ENCODE measurements around the gene FGF2. TPM values are rescaled to one million over a fixed set of nuclear protein-coding genes. Genes with fewer than 3 reads are reported as not detected.

Gene FGF2
- polyA plus RNA-seq, 1 of the 3 experiments (the other 2 are of a cell fraction) = 11.1 TPM

GRCh38 chr4:122903766-122904288 is 77.2 kb downstream of the FGF2 start:
- Histone ChIP-seq H4K20me1 (ENCODE audit: insufficient read depth) (no peaks in the 10 kb centered on the region), H3K79me2 (ENCODE audit: insufficient read depth) (no peaks in the 10 kb centered on the region), H3K4me2 (no peak overlapping the region), H3K9ac (no peak overlapping the region), H3K27me3 (ENCODE audit: insufficient read depth) (no peaks in the 10 kb centered on the region), H3K4me3 (ENCODE audit: low read depth in 2 of 2, low read length in 1 of 2) (no peak overlapping the region), H3F3A (replicated peaks; ENCODE audit: insufficient read depth) (peaks cover 30% of the 10 kb centered on the region), H3K9me3 (no peaks in the 10 kb centered on the region), H3K27ac (ENCODE audit: low read depth in 2 of 2, low read length in 1 of 2) (no peak overlapping the region), H3K4me1 (ENCODE audit: control insufficient read depth in 1 of 2, insufficient read depth in 2 of 2, low read depth in 1 of 2, low read length in 1 of 2) (peaks cover 0 to 30% of the 10 kb centered on the region in 2 experiments; a peak in 3 of 4 replicates), H2AFZ (ENCODE audit: low read depth) (no peak overlapping the region), H3K36me3 (replicated peaks in 1 of 2; ENCODE audit: control insufficient read depth in 1 of 2, insufficient read depth in 2 of 2, low read length in 1 of 2) (peaks cover 4 to 8% of the 10 kb centered on the region in 2 experiments), H3K9me2 (no peaks in the 10 kb centered on the region)
- ChIA-PET CTCF (interaction anchor here (0.8 to 2.9 kb wide), 4 partner anchors 10 to 301 kb away, joined by 3 to 19 read pairs (median 10); no protein-coding TSS in a partner anchor), POLR2A (no interaction called here)
- no peak for DNase-seq
- TF ChIP-seq NFIC (IDR thresholded peaks at IDR 0.05; ENCODE audit: borderline replicate concordance) (no peak), EZH2phosphoT487 (IDR thresholded peaks at IDR 0.05; ENCODE audit: borderline replicate concordance, low read depth) (no peak), TEAD4 (IDR thresholded peaks at IDR 0.05; ENCODE audit: borderline replicate concordance, insufficient read depth) (no peak), CHD2 (IDR thresholded peaks at IDR 0.05; ENCODE audit: low read length, partially characterized antibody) (no peak), FOXM1 (IDR thresholded peaks at IDR 0.05; ENCODE audit: low read depth) (no peak), POLR2AphosphoS5 (IDR thresholded peaks at IDR 0.05; ENCODE audit: low read depth, low read length) (no peak), REST (IDR thresholded peaks at IDR 0.05; ENCODE audit: low read depth, low read length) (no peak), RFX5 (IDR thresholded peaks at IDR 0.05; ENCODE audit: low read length) (no peak), GATA2 (CRISPR knock-in tag; IDR thresholded peaks at IDR 0.05) (no peak), PBX3 (IDR thresholded peaks at IDR 0.05) (no peak), CTCF (IDR thresholded peaks at IDR 0.05) (no peak), USF1 (IDR thresholded peaks at IDR 0.05; ENCODE audit: borderline replicate concordance, low read depth) (no peak), ZBTB33 (IDR thresholded peaks at IDR 0.05; ENCODE audit: borderline replicate concordance, low read depth) (no peak), IRF3 (IDR thresholded peaks at IDR 0.05; ENCODE audit: low read depth, low read length) (no peak), MAX (IDR thresholded peaks at IDR 0.05; ENCODE audit: low read depth) (no peak), RCOR1 (IDR thresholded peaks at IDR 0.05; ENCODE audit: low read length) (no peak), SMC3 (IDR thresholded peaks at IDR 0.05; ENCODE audit: low read depth, low read length) (no peak), TCF12 (IDR thresholded peaks at IDR 0.05) (no peak)

Data from SK-N-SH (cell line).